ENCODE data around the gene ABHD18.
"Not testable (repeated sequence)": the region's sequence is repeated elsewhere in the genome, so short reads cannot be mapped to it uniquely, and the experiment has no call there.

Gene ABHD18

DNA sequence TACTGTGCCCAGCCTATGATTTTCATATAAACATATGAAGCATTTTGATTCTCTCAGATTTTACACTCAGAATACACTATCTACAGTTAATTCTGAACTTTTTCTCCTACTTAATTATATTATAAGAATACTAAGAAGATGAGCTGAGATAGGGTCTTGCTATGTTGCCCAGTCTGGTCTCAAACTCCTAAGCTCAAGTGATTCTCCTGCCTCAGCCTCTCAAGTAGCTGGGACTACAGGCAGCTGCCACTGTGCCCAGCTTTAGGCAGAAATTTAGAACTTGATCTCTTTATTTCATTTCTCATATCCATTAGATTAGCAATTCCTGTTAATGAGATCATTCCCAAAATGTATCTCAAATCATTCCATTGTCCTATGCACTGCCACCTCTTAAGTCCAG is 91.2 kb downstream of the ABHD18 start:
- no peak for TF ChIP-seq CTCF (IDR thresholded peaks at IDR 0.05; ENCODE audit: low read depth, low read length, missing control alignments)
- no peak for DNase-seq (ENCODE audit: low read depth)
- H3K4me3 ChIP-seq (ENCODE audit: low read depth, low read length): no peak overlapping the region
- in situ Hi-C loops (cut with HindIII; ENCODE audit: low sequenced_read_pairs): no loop called here

- peak overlapping the region; percentile 82 for H3K4me3 ChIP-seq (ENCODE audit: low read depth, low read length)
- in situ Hi-C loops (cut with HindIII; ENCODE audit: low sequenced_read_pairs): no loop called here
- no peak for DNase-seq (ENCODE audit: low read depth)
- no peak for TF ChIP-seq CTCF (IDR thresholded peaks at IDR 0.05; ENCODE audit: low read depth, low read length, missing control alignments)
These were observed 95.0 kb downstream of the ABHD18 start for GRCh38 chr4:128060121-128060698.

DNA sequence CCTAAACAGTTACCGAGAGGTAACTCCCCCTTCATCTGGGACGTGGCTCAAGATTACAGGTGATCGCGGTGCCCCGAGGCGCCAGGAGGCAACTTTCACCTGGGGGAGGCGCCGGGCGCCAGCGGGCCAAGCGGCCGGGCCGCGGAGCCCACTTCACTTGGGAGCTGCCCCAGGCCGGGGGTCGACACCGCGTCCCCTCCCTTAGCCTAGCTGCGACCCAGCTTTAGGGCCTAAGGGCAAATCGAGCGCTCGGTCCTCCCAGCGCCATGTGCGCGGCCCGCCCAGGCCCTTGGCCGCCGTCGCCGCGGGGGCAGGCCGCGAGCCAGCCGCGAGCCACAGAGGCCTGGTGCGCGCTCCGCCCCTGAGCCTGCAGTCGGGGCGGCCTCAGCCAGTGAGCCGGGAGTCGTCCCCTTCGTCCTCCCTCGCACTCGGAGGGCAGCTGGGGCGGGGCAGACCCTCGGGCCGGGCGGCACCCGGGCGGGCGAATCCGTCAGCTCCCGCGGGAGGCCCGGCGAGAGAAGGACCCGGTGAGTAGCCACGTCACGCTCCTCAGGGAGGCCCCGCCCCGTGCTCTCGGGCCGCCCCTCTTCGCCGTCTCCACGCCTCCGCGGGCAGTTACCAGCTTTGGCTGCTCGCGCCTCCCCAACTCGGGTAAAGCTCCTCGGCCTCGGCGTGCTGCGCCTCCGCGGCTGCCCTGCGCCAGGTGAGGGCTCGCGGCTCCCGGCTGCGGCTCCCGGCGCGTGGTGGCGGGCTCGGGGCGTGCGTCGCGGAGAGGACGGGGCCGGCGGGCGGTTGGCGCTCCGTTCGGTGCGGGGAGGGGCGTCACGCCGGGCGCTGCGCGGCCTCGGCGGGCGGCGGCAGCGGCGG is 95.7 kb downstream of the ABHD18 start, which contains the start of gene LARP1B:
Gene LARP1B, plus strand, starts transcription at position 614 of the 867 bp plus-strand sequence. CDS start 13,640 bp downstream, outside the sequence.
- peak within 1 kb of the TSS; percentile 82 for H3K4me3 ChIP-seq (ENCODE audit: low read depth, low read length)
- in situ Hi-C loops (cut with HindIII; ENCODE audit: low sequenced_read_pairs): no loop called here
- DNase-seq (ENCODE audit: low read depth): peak; percentile 83
- TF ChIP-seq CTCF (IDR thresholded peaks at IDR 0.05; ENCODE audit: low read depth, low read length, missing control alignments): no peak

GRCh38 chr4:128061566-128062536 is 96.6 kb downstream of the ABHD18 start:
- in situ Hi-C loops (cut with HindIII; ENCODE audit: low sequenced_read_pairs): no loop called here
- DNase-seq (ENCODE audit: low read depth): no peak

DNA sequence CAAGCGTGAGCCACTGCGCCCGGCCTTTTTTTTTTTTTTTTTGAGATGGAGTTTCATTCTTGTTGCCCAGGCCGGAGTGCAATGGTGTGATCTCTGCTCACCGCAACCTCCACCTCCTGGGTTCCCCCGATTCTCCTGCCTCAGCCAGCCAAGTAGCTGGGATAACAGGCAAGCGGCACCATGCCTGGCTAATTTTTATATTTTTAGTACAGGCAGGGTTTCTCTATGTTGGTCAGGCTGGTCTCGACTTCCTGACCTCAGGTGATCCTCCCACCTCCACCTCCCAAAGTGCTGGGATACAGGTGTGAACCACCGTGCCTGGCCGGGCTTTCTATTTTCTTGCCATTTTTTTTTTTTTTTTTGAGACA is 101.2 kb downstream of the ABHD18 start:
- in situ Hi-C loops (cut with HindIII; ENCODE audit: low sequenced_read_pairs); H3K4me3 ChIP-seq (ENCODE audit: low read depth, low read length); DNase-seq (ENCODE audit: low read depth): not testable (repeated sequence)

More at GRCh38 chr4:128061566-128062536, 96.6 kb downstream of the ABHD18 start:
- H3K4me3 ChIP-seq (ENCODE audit: low read depth, low read length): peak overlapping the region; percentile 82
- TF ChIP-seq CTCF (IDR thresholded peaks at IDR 0.05; ENCODE audit: low read depth, low read length, missing control alignments): peak; percentile 8

- TF ChIP-seq CTCF (IDR thresholded peaks at IDR 0.05; ENCODE audit: low read depth, low read length, missing control alignments): peak; percentile 48
- H3K4me3 ChIP-seq (ENCODE audit: low read depth, low read length): no peak overlapping the region
- no peak for DNase-seq (ENCODE audit: low read depth)
- in situ Hi-C loops (cut with HindIII; ENCODE audit: low sequenced_read_pairs): no loop called here
These were observed 103.7 kb downstream of the ABHD18 start for GRCh38 chr4:128068918-128069317.

Measured in astrocyte of the cerebellum (primary cell).